Activated naive CD8-positive, alpha-beta T cell treated with anti-CD3 and anti-CD28 coated beads, Interleukin-2, amount 10 ng/mL, durations not matched to agents 7 days and 5 days (primary cell): ENCODE data around the gene PPP2R5C. TPM values are rescaled to one million over a fixed set of nuclear protein-coding genes. Genes with fewer than 3 reads are reported as not detected.

Experiments
- ATAC-seq: fragments of 150-1000 bp; cut with Tn5 transposase; one replicate; pipeline ENCODE4 v1.10.0; 2021; ENCODE audit warnings: low read depth, moderate library complexity
- POLR2A ChIA-PET: fragments of 350-600 bp; sonication (Branson Sonifier 250); formaldehyde crosslinking; loops from one replicate; lab custom pipeline; 2021; ENCODE audit warnings: antibody characterized with exemption; lab: Charles Lee
- DNase-seq: peaks from one replicate; pipeline ENCODE4 v3.0.0; 2021
- H3K27ac Mint-ChIP-seq: one replicate; pipeline ENCODE4 v1.8.0; 2022; ENCODE audit warnings: mild to moderate bottlenecking, mixed read lengths
- H3K27me3 Mint-ChIP-seq: one replicate; pipeline ENCODE4 v1.8.0; 2022; ENCODE audit warnings: mild to moderate bottlenecking, moderate library complexity, mixed read lengths
- H3K36me3 Mint-ChIP-seq: one replicate; pipeline ENCODE4 v1.8.0; 2021; ENCODE audit warnings: mild to moderate bottlenecking, mixed read lengths
- H3K4me1 Mint-ChIP-seq: one replicate; pipeline ENCODE4 v1.8.0; 2021; ENCODE audit warnings: mixed read lengths
- H3K4me3 Mint-ChIP-seq: one replicate; pipeline ENCODE4 v1.8.0; 2022; ENCODE audit warnings: mild to moderate bottlenecking, moderate library complexity, mixed read lengths
- H3K9me3 Mint-ChIP-seq: one replicate; pipeline ENCODE4 v1.8.0; 2021; ENCODE audit warnings: mixed read lengths
- total RNA-seq, 2 experiments: library from RNA; stranded (reverse); gene quantifications; one replicate each; pipeline ENCODE4 v1.2.3, GENCODE V29; 2021

The PPP2R5C gene
- total RNA-seq, 2 experiments from 2014 or later: 369 to 382 TPM

DNA sequence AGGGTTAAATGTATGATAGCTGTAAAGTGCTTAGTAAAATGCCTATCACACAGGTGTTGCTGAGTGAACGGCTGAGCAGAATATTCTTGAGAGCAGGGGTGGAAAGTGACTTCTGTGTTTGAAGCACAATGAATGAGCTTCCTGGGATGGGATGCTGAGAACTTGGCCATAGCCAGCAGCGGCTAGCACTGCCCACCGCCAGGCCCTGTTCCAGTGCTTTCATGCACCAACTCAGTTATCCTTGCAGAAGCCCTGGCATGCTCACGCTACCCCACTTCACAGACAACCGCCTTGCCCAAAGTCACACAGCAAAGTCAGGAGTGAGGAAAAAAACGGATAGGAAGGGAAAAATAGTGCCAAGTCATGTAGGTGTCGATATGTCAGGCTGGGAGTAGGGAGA, 213.7 kb downstream of the PPP2R5C start:
- POLR2A ChIA-PET: interaction anchor here (1.6 kb wide), 1 partner anchor 10 kb away, joined by 4 read pairs; no protein-coding TSS in a partner anchor
- no peaks in the 10 kb centered on the region for H3K27me3 Mint-ChIP-seq
- no peak overlapping the region for H3K4me3 Mint-ChIP-seq
- DNase-seq: no peak
- no peak overlapping the region for H3K27ac Mint-ChIP-seq
- ATAC-seq: no peak
- H3K9me3 Mint-ChIP-seq: no peaks in the 10 kb centered on the region
- H3K4me1 Mint-ChIP-seq: peaks cover 8% of the 10 kb centered on the region
- peaks cover 15% of the 10 kb centered on the region for H3K36me3 Mint-ChIP-seq

Other genes starting within 250 kb of the PPP2R5C start
- gene DIO3, start 200.2 kb upstream of the PPP2R5C start, total RNA-seq: not detected
- gene DYNC1H1, start 202.9 kb downstream of the PPP2R5C start, total RNA-seq: 100 to 1,000 TPM; 287 to 316 TPM